Stimulated activated naive B cell treated with anti-CD40 and anti-IgM and Interleukin-4, amounts not matched to agents 10 μg/mL and 1 μg/mL and 100 μg/mL, for 72 hours (primary cell): ENCODE data around the gene MOB2.

ENCODE experiments used
- ATAC-seq, 2 donors: fragments of 150-1000 bp; cut with Tn5 transposase; replicated peaks; 2 replicates each; pipeline ENCODE4 v1.10.0; 2021; ENCODE audit warnings: moderate library complexity in 1 of 2
- DNase-seq: peaks from one replicate; pipeline ENCODE4 v3.0.0; 2021
- H3K27ac Mint-ChIP-seq: one replicate; pipeline ENCODE4 v1.8.0; 2022; ENCODE audit warnings: mild to moderate bottlenecking, mixed read lengths
- H3K27me3 Mint-ChIP-seq, 2 donors: one replicate each; pipeline ENCODE4 v1.8.0; 2022; ENCODE audit warnings: mixed read lengths in 2 of 2
- H3K36me3 Mint-ChIP-seq, 2 donors: one replicate each; pipeline ENCODE4 v1.8.0; 2022; ENCODE audit warnings: mixed read lengths in 2 of 2, mild to moderate bottlenecking in 1 of 2
- H3K4me1 Mint-ChIP-seq, 2 donors: one replicate each; pipeline ENCODE4 v1.8.0; 2022; ENCODE audit warnings: mixed read lengths in 2 of 2, mild to moderate bottlenecking in 1 of 2
- H3K4me3 Mint-ChIP-seq, 2 donors: one replicate each; pipeline ENCODE4 v1.8.0; 2022; ENCODE audit warnings: mild to moderate bottlenecking in 2 of 2, mixed read lengths in 2 of 2, moderate library complexity in 1 of 2
- H3K9me3 Mint-ChIP-seq, 2 donors: one replicate each; pipeline ENCODE4 v1.8.0; 2022; ENCODE audit warnings: mixed read lengths in 2 of 2, mild to moderate bottlenecking in 1 of 2

The MOB2 gene

DNA sequence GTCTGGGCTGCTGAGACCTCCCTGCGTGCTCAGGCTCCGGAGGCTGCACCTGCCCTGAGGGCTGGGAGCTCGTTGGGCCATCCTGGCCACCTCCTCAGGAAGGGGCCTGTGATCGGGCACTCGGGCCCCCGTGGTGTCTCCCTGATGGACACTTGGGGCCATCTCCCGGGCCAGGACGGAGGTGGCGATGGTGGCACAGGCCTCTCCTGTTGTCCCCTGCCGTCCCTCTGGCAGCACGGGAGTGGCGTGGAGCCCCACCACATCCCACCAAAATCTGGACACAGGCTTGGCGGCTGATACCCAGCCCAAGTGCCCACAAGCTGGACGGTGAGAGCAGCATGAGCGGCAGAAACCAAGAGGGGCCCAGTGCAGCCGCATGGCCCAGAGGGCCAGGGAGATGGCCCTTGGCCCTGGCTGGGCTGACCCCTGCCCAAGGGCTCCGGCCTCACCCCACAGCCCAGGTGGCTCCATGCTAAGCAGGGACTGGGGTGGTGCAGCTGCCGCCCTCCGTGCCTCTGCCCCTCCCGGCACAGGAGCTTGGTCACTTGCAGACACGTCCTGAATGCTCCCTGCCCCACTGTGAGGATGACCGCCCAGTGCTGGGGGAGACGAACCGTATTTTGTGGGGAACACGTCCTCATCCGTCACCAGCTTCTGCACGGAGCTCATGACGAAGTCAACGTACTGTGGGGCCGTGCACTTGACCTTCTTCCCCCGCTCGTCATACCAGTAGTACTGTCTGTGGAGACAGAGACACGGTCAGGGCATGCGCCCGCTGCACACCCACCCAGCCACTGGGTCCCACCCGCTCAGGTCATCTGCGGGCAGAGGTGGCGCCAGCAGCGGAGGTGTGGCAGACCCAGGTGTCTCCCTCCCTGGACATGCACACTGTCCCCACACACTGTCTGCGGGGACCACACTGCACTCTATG lies 15.6 kb downstream of the MOB2 start:
- H3K9me3 Mint-ChIP-seq: no peaks in the 10 kb centered on the region
- DNase-seq: no peak
- H3K27ac Mint-ChIP-seq: no peak overlapping the region
- H3K4me1 Mint-ChIP-seq: peaks cover 0 to 5% of the 10 kb centered on the region in 2 donors
- H3K36me3 Mint-ChIP-seq: peaks cover 22 to 40% of the 10 kb centered on the region in 2 donors
- H3K27me3 Mint-ChIP-seq: no peaks in the 10 kb centered on the region
- H3K4me3 Mint-ChIP-seq: no peak overlapping the region
- ATAC-seq: no peak

DNA sequence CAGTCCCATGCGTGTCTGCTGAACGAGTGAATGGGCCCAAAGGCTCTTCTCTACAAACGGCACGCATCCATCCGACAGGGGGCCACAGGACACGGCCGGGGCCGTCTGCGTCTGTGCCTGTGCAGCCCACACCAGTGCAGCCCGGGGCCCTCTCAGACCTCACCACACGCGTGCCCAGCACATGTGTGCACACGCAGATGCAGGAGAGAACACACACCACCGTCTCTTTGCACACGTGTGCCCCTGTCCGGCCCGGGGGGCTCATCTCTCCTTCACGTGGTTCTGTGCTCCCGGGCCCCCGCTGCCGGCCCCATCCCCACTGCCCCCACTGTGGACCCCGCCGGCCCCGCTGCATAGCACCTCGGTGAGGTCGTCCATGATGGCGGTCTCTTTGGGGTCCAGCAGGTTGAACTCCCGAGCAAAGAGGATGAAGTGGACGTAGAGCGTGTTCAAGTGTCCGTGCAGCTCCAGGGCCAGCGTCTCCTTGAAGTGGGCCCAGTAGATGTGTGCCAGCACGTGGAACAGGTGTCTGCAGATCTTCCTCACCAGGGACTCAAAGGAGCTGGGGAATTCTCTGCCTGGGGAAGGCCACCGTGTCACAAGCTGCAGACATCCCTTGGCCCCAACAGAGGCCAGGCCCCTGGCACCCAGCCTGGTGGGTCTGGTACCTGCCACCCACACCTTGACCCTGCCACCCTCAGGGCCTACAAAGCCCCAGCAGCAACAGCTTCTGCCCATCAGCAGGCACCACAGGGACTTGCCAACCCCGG lies 16.5 kb downstream of the MOB2 start:
- Mint-ChIP-seq H3K36me3 (peaks cover 23 to 42% of the 10 kb centered on the region in 2 donors), H3K27ac (no peak overlapping the region), H3K27me3 (no peaks in the 10 kb centered on the region), H3K4me3 (no peak overlapping the region), H3K4me1 (peaks cover 0 to 5% of the 10 kb centered on the region in 2 donors), H3K9me3 (no peaks in the 10 kb centered on the region)
- DNase-seq (no peak), ATAC-seq (no peak)

DNA sequence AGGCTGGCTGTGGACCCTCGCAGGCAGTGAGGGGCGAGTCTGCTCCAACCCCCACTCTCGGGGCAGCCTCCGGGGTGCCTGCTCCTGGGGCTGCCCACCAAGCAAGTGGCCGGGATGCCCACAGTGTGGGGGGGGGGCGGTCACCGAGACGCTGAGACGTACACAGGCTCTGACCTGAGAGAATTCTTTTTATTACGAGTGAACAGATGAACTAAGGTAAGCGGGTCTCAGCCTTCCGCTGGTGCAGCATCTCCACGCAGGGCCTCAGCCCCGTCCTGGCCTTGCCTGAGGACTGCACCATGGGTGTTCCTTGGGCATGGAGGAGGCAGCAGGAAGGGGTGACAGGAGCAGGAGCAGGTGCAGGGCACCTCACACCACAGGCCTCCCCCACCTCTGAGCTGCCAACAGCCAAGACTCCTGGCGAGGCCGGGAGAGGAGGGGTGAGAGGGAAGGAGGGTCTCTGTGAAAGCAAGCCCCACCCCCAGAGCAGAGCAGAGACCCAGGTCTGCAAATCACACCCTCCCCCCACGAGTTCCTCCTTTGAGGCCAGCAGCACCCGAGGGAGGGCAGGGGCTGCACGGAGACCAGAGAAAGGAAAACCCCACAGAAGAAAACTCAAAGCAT lies 17.2 kb downstream of the MOB2 start:
- H3K9me3 Mint-ChIP-seq: no peaks in the 10 kb centered on the region
- H3K36me3 Mint-ChIP-seq: peaks cover 23 to 41% of the 10 kb centered on the region in 2 donors
- DNase-seq (no peak), ATAC-seq (no peak)
- no peak overlapping the region for H3K4me3 Mint-ChIP-seq
- H3K4me1 Mint-ChIP-seq: peaks cover 0 to 5% of the 10 kb centered on the region in 2 donors
- no peaks in the 10 kb centered on the region for H3K27me3 Mint-ChIP-seq
- H3K27ac Mint-ChIP-seq: no peak overlapping the region

DNA sequence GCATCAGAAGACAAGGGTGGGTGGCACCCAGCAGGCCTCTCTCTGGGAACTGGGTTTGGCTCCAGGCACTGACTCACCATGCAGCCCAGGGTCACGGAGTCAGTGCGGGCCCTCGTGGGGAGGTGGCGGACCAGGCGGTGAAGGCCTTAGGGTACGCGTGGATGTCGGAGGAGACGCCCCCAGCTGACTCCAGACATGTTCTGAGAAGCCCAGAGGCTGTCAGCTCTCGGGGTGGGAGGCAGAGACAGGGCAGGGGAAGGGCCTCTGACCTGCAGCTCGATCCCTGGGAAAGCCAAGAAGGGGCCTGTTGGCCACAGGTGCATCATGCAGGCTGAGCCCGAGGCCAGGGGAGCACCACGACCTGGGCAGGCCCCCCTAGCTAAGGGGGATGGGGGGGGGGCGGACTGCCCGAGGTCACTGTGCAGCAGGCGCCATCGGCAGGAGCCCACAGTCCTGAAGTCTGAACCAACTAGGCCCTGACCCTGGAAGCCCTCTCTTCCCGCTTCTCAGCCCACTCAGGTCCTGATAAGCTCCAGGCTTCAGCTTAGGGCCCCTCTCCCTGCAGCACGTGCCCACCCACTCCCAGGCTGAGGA lies 18.0 kb downstream of the MOB2 start:
- Mint-ChIP-seq H3K4me1 (peaks cover 0 to 5% of the 10 kb centered on the region in 2 donors), H3K27me3 (no peaks in the 10 kb centered on the region), H3K36me3 (peaks cover 15 to 39% of the 10 kb centered on the region in 2 donors), H3K27ac (peak overlapping the region; percentile 14), H3K9me3 (no peaks in the 10 kb centered on the region), H3K4me3 (no peak overlapping the region)
- ATAC-seq (no peak), DNase-seq (no peak)

DNA sequence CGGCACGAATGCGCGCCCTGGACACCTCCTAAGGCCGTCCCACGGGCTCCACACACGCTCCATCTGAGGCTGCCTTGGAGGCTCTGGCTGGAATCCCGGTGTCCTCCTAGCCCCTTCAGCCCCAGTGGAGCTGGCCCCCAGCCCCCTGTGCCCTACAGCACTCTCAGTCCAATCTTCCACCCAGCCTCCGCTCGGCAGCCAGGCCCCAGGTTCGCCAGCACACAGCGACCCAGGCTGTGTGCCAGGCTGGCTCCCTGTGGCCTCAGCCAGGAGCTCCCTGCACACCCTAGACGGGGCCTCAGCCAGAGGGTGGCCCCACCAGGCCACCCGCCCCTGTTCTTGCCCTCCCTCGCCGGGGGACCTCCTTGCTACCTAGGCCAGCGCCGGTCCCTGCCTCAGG lies 18.6 kb downstream of the MOB2 start:
- ATAC-seq: no peak
- no peaks in the 10 kb centered on the region for H3K9me3 Mint-ChIP-seq
- peaks cover 15 to 39% of the 10 kb centered on the region in 2 donors for H3K36me3 Mint-ChIP-seq
- no peaks in the 10 kb centered on the region for H3K27me3 Mint-ChIP-seq
- no peak overlapping the region for H3K4me3 Mint-ChIP-seq
- peak overlapping the region; percentile 14 for H3K27ac Mint-ChIP-seq
- DNase-seq: no peak
- peaks cover 0 to 5% of the 10 kb centered on the region in 2 donors for H3K4me1 Mint-ChIP-seq

DNA sequence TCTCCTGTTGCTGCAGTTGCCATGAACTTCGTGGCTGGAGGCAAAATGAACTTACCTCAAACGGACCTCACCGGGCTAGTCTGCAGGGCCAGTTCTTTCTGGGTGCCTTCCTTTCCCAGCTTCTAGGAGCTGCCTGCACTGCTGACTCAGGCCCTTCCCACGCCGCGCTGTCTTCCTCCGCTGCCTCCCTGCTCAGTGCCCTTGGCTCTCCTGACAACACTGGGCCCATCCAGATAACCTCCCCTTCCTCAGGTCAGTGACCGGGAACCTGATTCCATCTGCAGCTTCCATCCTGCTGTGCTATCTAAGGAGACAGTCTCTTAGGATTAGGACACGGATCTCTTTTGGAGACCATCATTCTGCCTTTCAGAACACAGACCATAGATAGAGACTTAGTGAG lies 19.3 kb downstream of the MOB2 start:
- Mint-ChIP-seq H3K9me3 (no peaks in the 10 kb centered on the region), H3K36me3 (peaks cover 15 to 39% of the 10 kb centered on the region in 2 donors), H3K4me3 (no peak overlapping the region), H3K27ac (no peak overlapping the region), H3K4me1 (peaks cover 0 to 5% of the 10 kb centered on the region in 2 donors), H3K27me3 (no peaks in the 10 kb centered on the region)
- ATAC-seq: no peak
- DNase-seq: no peak

DNA sequence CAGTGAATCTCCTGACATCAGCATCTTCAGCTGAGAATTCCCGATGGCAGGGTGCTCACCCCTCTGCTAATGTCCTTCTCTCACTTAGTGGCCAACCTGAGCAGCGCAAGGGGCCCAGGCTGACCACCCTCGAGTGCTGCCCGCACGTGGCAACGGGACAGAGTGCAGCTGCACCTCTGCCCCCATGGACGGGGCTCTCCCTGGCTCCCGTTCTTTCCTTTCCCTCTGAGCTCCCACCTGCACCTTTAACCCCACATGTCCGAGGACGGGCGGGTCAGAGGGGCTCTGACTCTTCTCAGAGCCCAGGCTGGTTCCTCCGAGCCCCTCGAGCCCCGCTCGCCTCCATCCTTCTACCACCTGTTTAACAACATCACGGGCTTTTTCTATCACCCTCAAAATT lies 19.8 kb downstream of the MOB2 start:
- ATAC-seq (no peak), DNase-seq (no peak)
- H3K27ac Mint-ChIP-seq: no peak overlapping the region
- peaks cover 15 to 39% of the 10 kb centered on the region in 2 donors for H3K36me3 Mint-ChIP-seq
- H3K4me3 Mint-ChIP-seq: no peak overlapping the region
- no peaks in the 10 kb centered on the region for H3K9me3 Mint-ChIP-seq
- no peaks in the 10 kb centered on the region for H3K27me3 Mint-ChIP-seq
- peaks cover 0 to 5% of the 10 kb centered on the region in 2 donors for H3K4me1 Mint-ChIP-seq

DNA sequence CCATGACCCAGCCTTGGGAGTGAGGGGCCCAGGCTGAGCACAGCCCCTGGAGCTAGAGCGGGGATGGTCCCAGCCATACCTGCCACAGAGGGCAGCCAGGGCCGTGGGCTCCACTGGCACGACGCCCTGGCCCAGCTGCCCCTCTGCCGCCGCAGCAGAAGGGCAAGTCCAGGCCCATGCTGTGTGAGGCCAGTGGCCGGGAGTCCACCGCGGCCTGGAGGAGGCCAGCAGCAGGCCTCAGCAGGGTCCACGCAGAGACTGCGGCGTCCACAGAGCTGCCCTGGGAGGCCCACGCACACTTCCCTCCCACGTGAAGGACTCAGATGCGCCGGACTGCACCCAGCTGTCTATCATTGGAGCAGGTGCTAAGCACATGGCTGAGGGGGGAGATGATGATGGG lies 23.5 kb downstream of the MOB2 start:
- Mint-ChIP-seq H3K4me3 (no peak overlapping the region), H3K9me3 (no peaks in the 10 kb centered on the region), H3K27ac (no peak overlapping the region), H3K4me1 (no peaks in the 10 kb centered on the region), H3K36me3 (peaks cover 10 to 28% of the 10 kb centered on the region in 2 donors), H3K27me3 (no peaks in the 10 kb centered on the region)
- DNase-seq (no peak), ATAC-seq (no peak)

DNA sequence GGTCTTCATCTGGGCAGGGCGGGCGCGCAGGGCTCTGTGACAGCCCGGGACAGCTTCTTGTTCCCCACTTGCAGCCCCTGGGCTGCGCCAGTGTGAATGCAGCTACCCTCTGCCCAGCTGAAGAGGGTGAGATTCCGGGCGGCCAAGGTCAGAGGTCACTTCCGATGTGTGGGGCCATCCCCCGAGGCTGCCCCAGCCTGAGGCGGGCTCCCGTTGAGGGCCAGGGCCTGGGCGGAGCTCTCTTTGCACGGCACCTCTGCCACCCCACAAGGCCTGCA lies 23.9 kb downstream of the MOB2 start:
- H3K4me1 Mint-ChIP-seq: no peaks in the 10 kb centered on the region
- no peak for DNase-seq
- ATAC-seq: no peak
- H3K9me3 Mint-ChIP-seq: no peaks in the 10 kb centered on the region
- no peaks in the 10 kb centered on the region for H3K27me3 Mint-ChIP-seq
- peaks cover 10 to 28% of the 10 kb centered on the region in 2 donors for H3K36me3 Mint-ChIP-seq
- H3K4me3 Mint-ChIP-seq: no peak overlapping the region
- H3K27ac Mint-ChIP-seq: no peak overlapping the region

DNA sequence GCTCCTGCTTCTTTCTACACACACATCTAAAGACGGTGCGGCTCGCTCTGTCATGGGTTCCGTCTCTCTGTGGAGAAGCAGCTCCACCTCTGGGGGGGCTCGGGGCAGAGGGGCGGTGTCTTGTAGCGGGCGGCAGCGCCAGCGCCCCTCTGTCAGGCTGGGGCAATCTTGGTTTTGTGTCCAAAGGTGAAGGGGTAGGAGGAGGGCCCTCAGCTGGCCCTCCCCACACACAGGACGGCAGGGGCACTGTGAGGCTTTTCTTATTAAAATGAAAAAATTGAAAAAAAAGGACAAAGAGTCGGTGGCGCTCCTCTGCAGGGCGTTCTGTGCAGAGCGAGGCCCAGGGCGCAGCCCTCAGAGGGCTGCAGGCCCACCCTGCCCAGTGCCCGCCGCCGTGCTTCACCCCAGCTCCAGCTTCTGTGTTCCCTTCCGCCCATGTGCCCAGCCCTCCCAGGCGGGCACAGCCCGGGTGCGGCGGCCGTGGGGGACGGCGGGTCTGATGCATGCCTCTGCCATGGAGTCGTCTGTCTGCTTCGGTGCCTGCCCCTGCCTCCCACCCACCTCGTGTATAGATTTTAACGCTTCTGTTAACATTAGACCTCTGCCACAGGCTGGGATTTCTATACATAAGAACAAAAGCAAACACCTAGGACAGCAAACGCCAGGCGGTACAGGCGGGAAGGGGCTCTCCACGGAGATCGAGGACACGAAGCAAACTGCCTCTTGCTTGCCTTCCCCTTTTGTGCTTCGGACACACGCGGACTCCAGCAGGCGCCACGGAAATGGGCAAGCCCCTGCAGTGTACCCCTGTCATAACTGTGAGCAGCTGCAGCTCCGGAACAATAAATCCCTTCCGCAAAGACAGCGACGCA lies 24.5 kb downstream of the MOB2 start:
- Mint-ChIP-seq H3K4me1 (no peaks in the 10 kb centered on the region), H3K36me3 (peaks cover 10 to 26% of the 10 kb centered on the region in 2 donors), H3K9me3 (no peaks in the 10 kb centered on the region), H3K27me3 (no peaks in the 10 kb centered on the region), H3K27ac (no peak overlapping the region), H3K4me3 (no peak overlapping the region)
- ATAC-seq (no peak), DNase-seq (no peak)

DNA sequence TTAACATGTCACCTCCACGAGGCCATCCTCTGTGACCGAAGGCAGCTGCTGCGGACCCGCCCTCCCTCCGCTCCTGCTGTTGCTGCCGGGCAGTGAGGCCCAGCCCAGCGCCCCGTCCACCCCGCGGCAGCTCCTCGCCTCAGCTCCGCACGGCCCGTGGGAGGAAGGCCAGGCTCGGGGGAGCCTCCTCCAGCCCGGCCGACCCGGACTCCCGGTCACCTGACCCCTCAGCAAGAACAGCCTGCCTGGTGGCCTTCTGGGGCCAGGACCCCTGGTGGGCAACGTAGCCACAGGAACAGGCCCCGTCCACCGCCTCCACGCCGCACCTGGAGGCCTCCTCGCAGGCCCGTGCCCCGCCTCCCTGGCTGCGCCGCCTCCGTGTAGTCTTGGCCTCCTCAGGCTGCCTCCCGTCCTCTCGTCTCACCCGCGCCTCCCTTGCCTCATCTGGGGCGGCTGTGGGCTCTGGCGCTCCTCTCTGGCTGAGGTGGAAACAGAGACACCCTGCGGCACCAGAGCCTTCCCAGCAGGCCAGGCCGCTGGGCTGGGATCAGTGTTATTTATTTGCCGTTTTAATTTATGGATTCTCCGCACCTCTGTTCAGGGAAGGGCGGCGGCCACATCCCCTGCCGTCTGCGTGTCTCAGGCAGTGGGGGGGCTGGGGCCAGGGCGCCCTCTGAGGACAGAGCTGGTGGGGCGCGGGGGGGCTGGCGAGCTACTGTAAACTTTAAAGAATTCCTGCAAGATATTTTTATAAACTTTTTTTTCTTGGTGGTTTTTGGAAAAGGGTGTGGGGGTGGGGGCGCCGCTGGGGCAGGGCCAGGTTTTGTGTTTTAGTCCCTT lies 25.4 kb downstream of the MOB2 start:
- Mint-ChIP-seq H3K4me3 (no peak overlapping the region), H3K27ac (no peak overlapping the region), H3K4me1 (no peaks in the 10 kb centered on the region), H3K36me3 (peaks cover 10 to 21% of the 10 kb centered on the region in 2 donors), H3K27me3 (no peaks in the 10 kb centered on the region), H3K9me3 (no peaks in the 10 kb centered on the region)
- no peak for DNase-seq
- ATAC-seq: no peak

DNA sequence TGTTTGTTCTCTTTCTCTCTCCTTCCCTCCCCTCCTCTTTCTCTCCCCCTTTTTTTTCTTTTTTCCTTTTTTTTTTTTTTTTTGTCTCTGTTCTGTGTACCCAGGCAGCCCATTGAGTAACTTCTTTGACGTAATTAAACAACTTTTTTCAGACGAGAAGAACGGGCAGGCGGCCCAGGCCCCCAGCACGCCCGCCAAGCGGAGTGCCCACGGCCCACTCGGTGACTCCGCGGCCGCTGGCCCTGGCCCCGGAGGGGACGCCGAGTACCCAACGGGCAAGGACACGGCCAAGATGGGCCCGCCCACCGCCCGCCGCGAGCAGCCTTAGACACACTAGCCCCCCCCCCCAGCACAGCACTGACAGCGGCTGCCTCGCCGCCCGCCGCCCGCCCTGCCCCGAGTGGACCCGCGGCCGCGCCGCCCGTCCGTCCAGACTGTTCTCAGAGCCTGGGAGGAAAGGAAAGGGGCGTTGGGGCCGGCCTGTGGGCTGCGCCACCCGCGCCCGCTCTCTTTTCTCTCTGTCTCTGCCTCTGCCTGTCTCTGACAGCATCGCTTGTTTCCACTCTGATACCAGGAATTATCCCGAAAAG lies 26.1 kb downstream of the MOB2 start:
- ATAC-seq (no peak), DNase-seq (no peak)
- H3K27me3 Mint-ChIP-seq: no peaks in the 10 kb centered on the region
- no peak overlapping the region for H3K4me3 Mint-ChIP-seq
- no peak overlapping the region for H3K27ac Mint-ChIP-seq
- no peaks in the 10 kb centered on the region for H3K4me1 Mint-ChIP-seq
- H3K9me3 Mint-ChIP-seq: no peaks in the 10 kb centered on the region
- peaks cover 7 to 13% of the 10 kb centered on the region in 2 donors for H3K36me3 Mint-ChIP-seq
